Upper lobe of left lung (tissue), 4 donors: ENCODE data around the gene FOXN3.

Experiments used
- POLR2AphosphoS5 ChIP-seq, 2 donors: sonication (generic); formaldehyde crosslinking; IDR thresholded peaks; one replicate each; pipeline ENCODE4 v1.5.1; 2017; ENCODE audit warnings: antibody characterized with exemption in 2 of 2
- TF ChIP-seq, protein P1 (sequence below), 6 experiments: fragments of 450-650 bp in 4 of 6; fragments of 200-600 bp in 2 of 6; sonication (generic) in 2 of 6; IDR thresholded peaks; one replicate each; pipeline ENCODE4 v1.5.1; 2016 to 2019; ENCODE audit warnings: antibody characterized with exemption in 6 of 6

DNA sequence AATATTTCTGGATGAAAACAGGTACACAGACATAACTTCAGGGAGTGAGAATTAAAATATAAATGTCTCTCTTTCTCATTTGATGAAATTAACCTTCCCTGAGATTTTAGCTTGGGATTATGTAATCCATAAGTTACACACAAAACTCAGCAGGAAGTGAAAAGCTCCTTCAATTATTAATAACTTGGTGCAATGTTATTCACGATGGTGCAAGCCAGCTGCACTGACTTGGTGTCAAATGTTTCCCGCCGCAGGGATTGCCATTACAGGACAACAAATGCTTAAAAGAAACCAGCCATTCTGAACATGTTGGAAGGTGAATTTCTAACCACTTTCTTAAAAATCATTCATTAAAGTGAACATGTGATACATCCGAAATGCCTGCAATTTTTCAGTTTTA is 250.4 kb downstream of the FOXN3 start:
- TF ChIP-seq, protein P1, sequence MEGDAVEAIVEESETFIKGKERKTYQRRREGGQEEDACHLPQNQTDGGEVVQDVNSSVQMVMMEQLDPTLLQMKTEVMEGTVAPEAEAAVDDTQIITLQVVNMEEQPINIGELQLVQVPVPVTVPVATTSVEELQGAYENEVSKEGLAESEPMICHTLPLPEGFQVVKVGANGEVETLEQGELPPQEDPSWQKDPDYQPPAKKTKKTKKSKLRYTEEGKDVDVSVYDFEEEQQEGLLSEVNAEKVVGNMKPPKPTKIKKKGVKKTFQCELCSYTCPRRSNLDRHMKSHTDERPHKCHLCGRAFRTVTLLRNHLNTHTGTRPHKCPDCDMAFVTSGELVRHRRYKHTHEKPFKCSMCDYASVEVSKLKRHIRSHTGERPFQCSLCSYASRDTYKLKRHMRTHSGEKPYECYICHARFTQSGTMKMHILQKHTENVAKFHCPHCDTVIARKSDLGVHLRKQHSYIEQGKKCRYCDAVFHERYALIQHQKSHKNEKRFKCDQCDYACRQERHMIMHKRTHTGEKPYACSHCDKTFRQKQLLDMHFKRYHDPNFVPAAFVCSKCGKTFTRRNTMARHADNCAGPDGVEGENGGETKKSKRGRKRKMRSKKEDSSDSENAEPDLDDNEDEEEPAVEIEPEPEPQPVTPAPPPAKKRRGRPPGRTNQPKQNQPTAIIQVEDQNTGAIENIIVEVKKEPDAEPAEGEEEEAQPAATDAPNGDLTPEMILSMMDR (IDR thresholded peaks at IDR 0.05) = no peak
- TF ChIP-seq POLR2AphosphoS5 (IDR thresholded peaks at IDR 0.05) = no peak
